Stomach (tissue), 4 donors: ENCODE data around the gene YPEL2.

Experiments used
- CTCF ChIP-seq, 7 experiments: fragments of 450-650 bp in 4 of 7; fragments of 200-600 bp in 3 of 7; sonication (generic) in 3 of 7; IDR thresholded peaks; one replicate each; pipeline ENCODE4 v1.5.1; 2016 to 2019; ENCODE audit warnings: antibody characterized with exemption in 7 of 7, control low read depth in 2 of 7, mild to moderate bottlenecking in 1 of 7
- EP300 ChIP-seq: sonication (generic); formaldehyde crosslinking; IDR thresholded peaks from one replicate; pipeline ENCODE4 v1.6.1; 2017; ENCODE audit warnings: antibody characterized with exemption
- POLR2A ChIP-seq, 4 donors: fragments of 450-650 bp; IDR thresholded peaks; one replicate each; pipeline ENCODE4 v1.6.1; 2016; ENCODE audit warnings: antibody characterized with exemption in 4 of 4, control low read depth in 2 of 4, mild to moderate bottlenecking in 1 of 4, moderate library complexity in 1 of 4
- POLR2AphosphoS5 ChIP-seq, 3 donors: sonication (generic); formaldehyde crosslinking; IDR thresholded peaks; one replicate each; pipeline ENCODE4 v1.6.1; 2016; ENCODE audit warnings: antibody characterized with exemption in 3 of 3

GRCh38 chr17:59387351-59388068, 56.1 kb downstream of the YPEL2 start:
- TF ChIP-seq CTCF (IDR thresholded peaks at IDR 0.05) (no peak), POLR2AphosphoS5 (IDR thresholded peaks at IDR 0.05) (no peak), POLR2A (IDR thresholded peaks at IDR 0.05) (no peak), EP300 (no peak)
